Measurements from ENCODE around the gene CDKAL1.

- TF ChIP-seq MAX (CRISPR knock-in tag; IDR thresholded peaks at IDR 0.05) (no peak), TBP (optimal IDR thresholded peaks at IDR 0.05; ENCODE audit: low read depth, low read length) (no peak), MYNN (IDR thresholded peaks at IDR 0.05) (no peak), MYNN (CRISPR knock-in tag; IDR thresholded peaks at IDR 0.05) (no peak), XRCC4 (IDR thresholded peaks at IDR 0.05; ENCODE audit: extremely low read depth, insufficient read depth, insufficient read length) (no peak), HCFC1 (IDR thresholded peaks at IDR 0.05; ENCODE audit: low read depth, low read length) (no peak), USF1 (CRISPR knock-in tag; IDR thresholded peaks at IDR 0.05) (no peak), SRF (CRISPR knock-in tag; IDR thresholded peaks at IDR 0.05) (no peak), POLR2A (conservative IDR thresholded peaks at IDR 0.05) (no peak), GATAD2A (IDR thresholded peaks at IDR 0.05) (no peak), PRMT5 (CRISPR knock-in tag; IDR thresholded peaks at IDR 0.05) (no peak), SNRNP70 (optimal IDR thresholded peaks at IDR 0.05; ENCODE audit: low read depth, low read length) (no peak), CTCF (IDR thresholded peaks at IDR 0.05 in 2 of 3, conservative IDR thresholded peaks at IDR 0.05 in 1 of 3; ENCODE audit: insufficient read depth in 2 of 3, low read depth in 1 of 3, low read length in 3 of 3) (no peak), HDAC1 (IDR thresholded peaks at IDR 0.05) (no peak)
These were observed 283.6 kb downstream of the CDKAL1 start for GRCh38 chr6:20817806-20818320.

Measured in K562 (cell line).